Measurements from ENCODE around the gene DARS1.

DNA sequence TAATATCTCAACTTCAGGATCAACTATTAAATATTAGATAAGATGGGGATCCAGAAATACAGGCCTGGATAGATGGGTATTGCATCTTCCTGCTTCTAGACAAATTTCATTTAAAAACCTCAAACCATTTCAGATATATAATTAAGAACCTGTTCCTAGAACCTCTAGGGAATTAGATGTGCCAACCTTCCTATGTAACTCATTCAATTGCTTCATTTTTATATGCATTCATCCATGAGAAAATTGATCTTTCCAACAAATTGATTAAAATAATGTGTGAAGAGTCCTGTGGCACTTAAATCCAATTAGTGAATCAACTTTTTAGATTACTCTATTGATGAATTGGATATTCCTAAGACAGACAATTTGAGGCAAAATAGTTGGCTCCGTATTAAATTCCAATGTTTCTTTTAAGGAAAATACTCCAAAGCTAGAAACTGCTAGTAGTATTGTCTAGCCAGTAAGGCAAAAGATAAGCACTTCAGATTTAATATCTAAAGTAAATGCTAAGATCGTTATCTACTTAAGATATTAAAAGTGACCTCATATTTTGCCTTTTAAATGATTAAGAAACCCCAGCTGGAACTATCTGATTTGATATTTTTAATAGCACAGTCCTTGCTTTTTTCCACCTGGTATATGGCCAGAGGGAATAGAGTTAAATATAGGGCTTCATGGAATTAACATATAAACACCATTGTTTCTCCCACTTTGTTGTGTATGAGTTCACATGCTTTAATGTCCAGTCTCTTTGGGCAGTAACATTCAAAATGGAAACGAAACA, 35.8 kb downstream of the DARS1 start:
- TF ChIP-seq, protein P1, sequence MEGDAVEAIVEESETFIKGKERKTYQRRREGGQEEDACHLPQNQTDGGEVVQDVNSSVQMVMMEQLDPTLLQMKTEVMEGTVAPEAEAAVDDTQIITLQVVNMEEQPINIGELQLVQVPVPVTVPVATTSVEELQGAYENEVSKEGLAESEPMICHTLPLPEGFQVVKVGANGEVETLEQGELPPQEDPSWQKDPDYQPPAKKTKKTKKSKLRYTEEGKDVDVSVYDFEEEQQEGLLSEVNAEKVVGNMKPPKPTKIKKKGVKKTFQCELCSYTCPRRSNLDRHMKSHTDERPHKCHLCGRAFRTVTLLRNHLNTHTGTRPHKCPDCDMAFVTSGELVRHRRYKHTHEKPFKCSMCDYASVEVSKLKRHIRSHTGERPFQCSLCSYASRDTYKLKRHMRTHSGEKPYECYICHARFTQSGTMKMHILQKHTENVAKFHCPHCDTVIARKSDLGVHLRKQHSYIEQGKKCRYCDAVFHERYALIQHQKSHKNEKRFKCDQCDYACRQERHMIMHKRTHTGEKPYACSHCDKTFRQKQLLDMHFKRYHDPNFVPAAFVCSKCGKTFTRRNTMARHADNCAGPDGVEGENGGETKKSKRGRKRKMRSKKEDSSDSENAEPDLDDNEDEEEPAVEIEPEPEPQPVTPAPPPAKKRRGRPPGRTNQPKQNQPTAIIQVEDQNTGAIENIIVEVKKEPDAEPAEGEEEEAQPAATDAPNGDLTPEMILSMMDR (conservative IDR thresholded peaks at IDR 0.05; ENCODE audit: low read depth in 2 of 2) = no peak
- TF ChIP-seq, protein P2, sequence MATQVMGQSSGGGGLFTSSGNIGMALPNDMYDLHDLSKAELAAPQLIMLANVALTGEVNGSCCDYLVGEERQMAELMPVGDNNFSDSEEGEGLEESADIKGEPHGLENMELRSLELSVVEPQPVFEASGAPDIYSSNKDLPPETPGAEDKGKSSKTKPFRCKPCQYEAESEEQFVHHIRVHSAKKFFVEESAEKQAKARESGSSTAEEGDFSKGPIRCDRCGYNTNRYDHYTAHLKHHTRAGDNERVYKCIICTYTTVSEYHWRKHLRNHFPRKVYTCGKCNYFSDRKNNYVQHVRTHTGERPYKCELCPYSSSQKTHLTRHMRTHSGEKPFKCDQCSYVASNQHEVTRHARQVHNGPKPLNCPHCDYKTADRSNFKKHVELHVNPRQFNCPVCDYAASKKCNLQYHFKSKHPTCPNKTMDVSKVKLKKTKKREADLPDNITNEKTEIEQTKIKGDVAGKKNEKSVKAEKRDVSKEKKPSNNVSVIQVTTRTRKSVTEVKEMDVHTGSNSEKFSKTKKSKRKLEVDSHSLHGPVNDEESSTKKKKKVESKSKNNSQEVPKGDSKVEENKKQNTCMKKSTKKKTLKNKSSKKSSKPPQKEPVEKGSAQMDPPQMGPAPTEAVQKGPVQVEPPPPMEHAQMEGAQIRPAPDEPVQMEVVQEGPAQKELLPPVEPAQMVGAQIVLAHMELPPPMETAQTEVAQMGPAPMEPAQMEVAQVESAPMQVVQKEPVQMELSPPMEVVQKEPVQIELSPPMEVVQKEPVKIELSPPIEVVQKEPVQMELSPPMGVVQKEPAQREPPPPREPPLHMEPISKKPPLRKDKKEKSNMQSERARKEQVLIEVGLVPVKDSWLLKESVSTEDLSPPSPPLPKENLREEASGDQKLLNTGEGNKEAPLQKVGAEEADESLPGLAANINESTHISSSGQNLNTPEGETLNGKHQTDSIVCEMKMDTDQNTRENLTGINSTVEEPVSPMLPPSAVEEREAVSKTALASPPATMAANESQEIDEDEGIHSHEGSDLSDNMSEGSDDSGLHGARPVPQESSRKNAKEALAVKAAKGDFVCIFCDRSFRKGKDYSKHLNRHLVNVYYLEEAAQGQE (IDR thresholded peaks at IDR 0.05; ENCODE audit: unreplicated experiment) = no peak
- TF ChIP-seq EZH2 (IDR thresholded peaks at IDR 0.05; ENCODE audit: low read depth, unreplicated experiment) (no peak), CREB1 (CRISPR knock-in tag; IDR thresholded peaks at IDR 0.05; ENCODE audit: low read depth) (no peak), POLR2AphosphoS5 (IDR thresholded peaks at IDR 0.05; ENCODE audit: low read depth) (no peak), EZH2phosphoT487 (IDR thresholded peaks at IDR 0.05; ENCODE audit: unreplicated experiment) (no peak)

All from GM23338 (cell line).